ENCODE data around the gene PCAT6.
A peak's percentile ranks its signal among the peaks of the same experiment; 100 is the strongest.

The PCAT6 gene

GRCh38 chr1:202802034-202802433 is 8.7 kb upstream of the PCAT6 start:
- H3K27ac ChIP-seq, result no peak overlapping the region
- H2AFZ ChIP-seq, result no peak overlapping the region
- H3K4me2 ChIP-seq (ENCODE audit: low read length), result no peak overlapping the region
- H3K4me1 ChIP-seq, result peaks cover 7% of the 10 kb centered on the region
- no peaks in the 10 kb centered on the region for H3K27me3 ChIP-seq (ENCODE audit: control insufficient read depth, insufficient read depth, low read length)
- H3K9me3 ChIP-seq (ENCODE audit: control insufficient read depth, low read length), result no peaks in the 10 kb centered on the region
- no peak for TF ChIP-seq CTCF (IDR thresholded peaks at IDR 0.05)
- H3K79me2 ChIP-seq, result peaks cover 24% of the 10 kb centered on the region
- H3K9ac ChIP-seq, result no peak overlapping the region
- no peaks in the 10 kb centered on the region for H3K36me3 ChIP-seq (ENCODE audit: control insufficient read depth, insufficient read depth, low read length)
- H3K4me3 ChIP-seq (ENCODE audit: low read depth, low read length), result no peak overlapping the region

- H3K27me3 ChIP-seq (ENCODE audit: control insufficient read depth, insufficient read depth, low read length), result no peaks in the 10 kb centered on the region
- no peaks in the 10 kb centered on the region for H3K36me3 ChIP-seq (ENCODE audit: control insufficient read depth, insufficient read depth, low read length)
- H2AFZ ChIP-seq, result no peak overlapping the region
- no peak overlapping the region for H3K27ac ChIP-seq
- no peaks in the 10 kb centered on the region for H3K9me3 ChIP-seq (ENCODE audit: control insufficient read depth, low read length)
- H3K4me3 ChIP-seq (ENCODE audit: low read depth, low read length), result no peak overlapping the region
- no peak for TF ChIP-seq CTCF (IDR thresholded peaks at IDR 0.05)
- H3K4me2 ChIP-seq (ENCODE audit: low read length), result no peak overlapping the region
- H3K79me2 ChIP-seq, result peaks cover 25% of the 10 kb centered on the region
- peaks cover 7% of the 10 kb centered on the region for H3K4me1 ChIP-seq
- H3K9ac ChIP-seq, result no peak overlapping the region
Observed at GRCh38 chr1:202802998-202803932, 7.5 kb upstream of the PCAT6 start.

GRCh38 chr1:202804126-202804525 is 6.6 kb upstream of the PCAT6 start:
- TF ChIP-seq CTCF (IDR thresholded peaks at IDR 0.05), result no peak

GRCh38 chr1:202805886-202806844 is 4.6 kb upstream of the PCAT6 start:
- no peak overlapping the region for H3K9ac ChIP-seq
- H3K27ac ChIP-seq, result peak overlapping the region; percentile 42
- no peaks in the 10 kb centered on the region for H3K9me3 ChIP-seq (ENCODE audit: control insufficient read depth, low read length)
- H3K4me1 ChIP-seq, result peaks cover 7% of the 10 kb centered on the region
- no peaks in the 10 kb centered on the region for H3K36me3 ChIP-seq (ENCODE audit: control insufficient read depth, insufficient read depth, low read length)
- H3K27me3 ChIP-seq (ENCODE audit: control insufficient read depth, insufficient read depth, low read length), result no peaks in the 10 kb centered on the region
- H3K79me2 ChIP-seq, result peaks cover 12% of the 10 kb centered on the region
- H2AFZ ChIP-seq, result peak overlapping the region; percentile 25
- H3K4me3 ChIP-seq (ENCODE audit: low read depth, low read length), result peak overlapping the region; percentile 91
- no peak for TF ChIP-seq CTCF (IDR thresholded peaks at IDR 0.05)
- H3K4me2 ChIP-seq (ENCODE audit: low read length), result peak overlapping the region; percentile 81

More at GRCh38 chr1:202804126-202804525, 6.6 kb upstream of the PCAT6 start:
- H3K36me3 ChIP-seq (ENCODE audit: control insufficient read depth, insufficient read depth, low read length), result no peaks in the 10 kb centered on the region
- H3K27ac ChIP-seq, result no peak overlapping the region
- H3K27me3 ChIP-seq (ENCODE audit: control insufficient read depth, insufficient read depth, low read length), result no peaks in the 10 kb centered on the region
- H2AFZ ChIP-seq, result no peak overlapping the region
- H3K4me3 ChIP-seq (ENCODE audit: low read depth, low read length), result no peak overlapping the region
- H3K9me3 ChIP-seq (ENCODE audit: control insufficient read depth, low read length), result no peaks in the 10 kb centered on the region
- peaks cover 7% of the 10 kb centered on the region for H3K4me1 ChIP-seq
- no peak overlapping the region for H3K9ac ChIP-seq
- H3K79me2 ChIP-seq, result peaks cover 25% of the 10 kb centered on the region
- no peak overlapping the region for H3K4me2 ChIP-seq (ENCODE audit: low read length)
